GM19025 (cell line): ENCODE data around the gene TMEM171.

Source experiments
- ATAC-seq: cut with Tn5 transposase; IDR thresholded peaks from one replicate; pipeline ENCODE4 v1.9.1; 2021; ENCODE audit warnings: mild to moderate bottlenecking, low read depth, moderate library complexity; ENCODE audit not compliant: unreplicated experiment

TMEM171 gene

DNA sequence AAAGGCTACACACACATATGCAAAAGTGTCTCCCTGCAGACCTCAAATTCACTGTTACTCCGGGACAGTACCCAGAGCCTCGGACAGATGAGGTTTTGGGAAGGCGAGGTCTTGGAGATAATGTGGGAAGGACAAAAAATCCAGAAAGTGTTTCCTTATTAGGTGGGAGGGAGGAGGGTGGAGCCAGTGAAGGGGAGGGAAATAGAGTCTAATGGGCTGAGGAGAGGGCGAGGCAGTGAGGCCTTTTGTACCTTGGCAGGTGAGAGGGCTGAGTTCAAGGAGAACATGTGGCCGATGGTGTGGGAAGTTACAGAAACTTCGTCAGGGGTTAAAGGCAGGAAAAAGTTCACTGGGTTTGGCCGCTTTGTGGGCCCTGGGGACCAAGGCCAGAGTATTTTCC lies 30.5 kb downstream of the TMEM171 start:
- no peak for ATAC-seq

DNA sequence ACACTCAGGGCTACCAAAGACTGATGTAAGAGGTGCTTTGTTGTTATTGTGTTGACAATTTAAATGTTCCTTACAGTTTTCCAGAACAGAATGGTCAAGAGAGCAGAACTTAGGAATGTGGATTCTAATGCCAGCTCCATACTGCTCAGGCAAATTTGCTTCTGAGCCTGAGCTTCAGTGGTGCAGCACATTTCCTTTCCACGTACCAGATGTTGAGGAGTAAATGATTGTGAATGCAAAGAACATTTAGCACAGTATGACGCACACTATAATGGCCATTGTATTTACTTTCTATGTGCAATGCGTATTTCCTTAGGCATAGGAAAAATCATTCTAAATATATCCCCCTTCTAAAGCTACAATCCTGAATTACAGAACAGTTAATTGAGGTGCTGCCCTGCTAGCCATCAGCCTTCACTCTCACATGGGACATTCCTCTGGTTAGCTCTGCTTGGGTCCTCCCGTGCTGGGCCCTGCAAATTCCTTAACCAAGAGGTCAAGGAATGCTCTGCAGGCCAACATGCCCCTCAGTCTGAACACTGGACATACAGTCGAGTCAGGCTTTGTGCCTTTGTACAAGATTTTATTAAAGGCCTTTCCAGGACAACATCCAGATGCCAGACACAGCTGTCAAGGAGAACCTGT lies 31.5 kb downstream of the TMEM171 start:
- ATAC-seq, result no peak

DNA sequence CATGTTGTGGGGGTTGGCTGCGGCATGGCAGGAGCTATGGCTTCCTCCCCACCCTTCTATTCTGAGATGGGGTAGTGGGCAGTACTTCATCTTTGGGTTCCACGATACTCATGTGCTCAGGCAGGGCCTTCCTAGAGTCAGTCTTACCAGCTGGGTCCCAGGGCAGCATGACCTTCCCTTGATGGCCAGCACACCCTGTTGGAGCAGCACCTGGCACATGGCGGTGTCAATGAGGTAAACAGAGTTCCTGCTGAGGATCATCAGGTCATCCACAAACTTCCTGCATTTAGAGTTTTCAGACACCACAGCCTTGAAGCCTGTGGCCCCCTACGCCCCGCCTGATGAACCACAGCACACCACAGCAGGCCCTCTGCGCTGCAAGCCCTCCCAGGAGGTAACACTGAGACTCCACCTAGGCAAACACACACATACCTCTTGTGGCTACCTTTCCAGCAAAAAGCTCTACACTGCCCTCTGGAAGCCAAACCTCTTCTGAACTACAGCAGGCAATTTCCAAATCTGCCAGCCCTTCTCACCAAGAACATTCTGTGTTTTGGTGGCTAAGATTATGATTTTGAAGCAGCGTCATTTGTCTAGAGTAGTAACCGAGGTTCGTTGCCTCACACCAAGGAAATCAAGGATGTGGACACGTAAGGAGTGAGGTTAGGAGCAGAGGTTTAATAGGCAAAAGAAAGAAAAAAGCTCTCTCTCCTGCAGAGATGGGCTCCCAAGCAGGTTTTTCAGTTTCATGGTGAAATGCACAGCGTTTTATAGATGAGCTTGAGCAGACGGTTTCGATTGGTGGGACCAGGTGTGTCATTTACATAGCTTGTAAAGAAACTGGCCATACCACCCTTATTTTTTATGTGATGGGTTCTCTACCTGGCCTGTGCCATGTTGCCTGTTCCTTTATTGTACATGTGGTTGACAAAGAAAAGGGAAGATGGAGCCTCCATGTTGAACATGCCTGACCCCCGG lies 32.3 kb downstream of the TMEM171 start:
- no peak for ATAC-seq

DNA sequence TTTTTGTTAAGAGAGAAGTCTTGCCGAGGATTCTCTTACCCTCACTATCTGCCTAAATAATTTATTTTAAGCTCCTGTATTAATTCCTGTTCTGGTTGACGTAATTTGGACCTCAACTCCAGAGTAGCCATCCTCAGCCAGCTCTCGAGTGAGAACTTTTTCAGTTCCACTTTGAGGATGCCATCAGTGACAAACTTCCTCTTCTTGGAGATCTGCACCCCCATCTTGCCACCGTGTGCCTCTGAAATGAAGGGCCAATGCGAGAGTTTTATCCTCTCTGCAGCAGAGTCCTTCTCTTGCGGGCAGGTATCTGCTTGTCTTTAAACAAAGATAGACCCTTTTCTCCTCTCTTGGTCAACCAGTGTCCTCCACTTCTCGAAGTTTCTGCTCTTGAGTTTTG lies 33.1 kb downstream of the TMEM171 start:
- ATAC-seq, result no peak

DNA sequence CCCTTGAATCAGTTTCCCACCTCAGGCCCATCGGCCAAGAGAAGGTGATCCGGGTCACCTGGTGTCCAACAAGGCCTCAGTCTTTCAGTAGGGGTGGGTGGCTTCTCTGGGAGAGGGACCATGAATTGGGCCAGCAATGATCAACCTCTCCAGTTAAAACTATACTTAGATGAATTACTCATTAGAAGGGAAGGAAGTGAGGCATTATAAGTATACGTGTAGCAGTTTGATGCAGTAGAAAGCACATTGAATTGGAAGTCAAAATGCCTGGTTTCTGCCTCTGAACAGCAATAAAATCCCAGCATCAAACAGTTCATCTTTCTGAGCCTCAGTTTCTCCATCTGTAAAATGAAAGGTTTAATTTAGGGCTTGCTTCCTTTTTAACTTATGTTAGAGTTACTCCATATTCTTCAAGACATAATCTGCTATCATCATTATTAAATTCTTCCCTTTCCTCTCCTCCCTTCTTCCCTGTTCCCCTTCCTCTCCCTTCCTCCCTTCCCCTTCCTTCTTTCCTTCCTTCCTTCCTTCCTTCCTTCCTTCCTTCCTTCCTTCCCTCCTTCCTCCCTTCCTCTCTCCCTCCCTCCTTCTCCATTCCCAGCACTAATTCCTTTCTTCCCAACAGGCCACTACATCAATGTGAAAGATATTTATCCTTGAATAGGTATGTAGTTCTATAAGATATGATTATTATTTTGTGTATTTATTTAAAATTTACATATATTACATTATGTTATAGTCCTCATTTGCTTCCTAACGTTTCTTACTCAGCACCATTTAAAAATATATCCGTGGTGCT lies 34.0 kb downstream of the TMEM171 start:
- no peak for ATAC-seq

DNA sequence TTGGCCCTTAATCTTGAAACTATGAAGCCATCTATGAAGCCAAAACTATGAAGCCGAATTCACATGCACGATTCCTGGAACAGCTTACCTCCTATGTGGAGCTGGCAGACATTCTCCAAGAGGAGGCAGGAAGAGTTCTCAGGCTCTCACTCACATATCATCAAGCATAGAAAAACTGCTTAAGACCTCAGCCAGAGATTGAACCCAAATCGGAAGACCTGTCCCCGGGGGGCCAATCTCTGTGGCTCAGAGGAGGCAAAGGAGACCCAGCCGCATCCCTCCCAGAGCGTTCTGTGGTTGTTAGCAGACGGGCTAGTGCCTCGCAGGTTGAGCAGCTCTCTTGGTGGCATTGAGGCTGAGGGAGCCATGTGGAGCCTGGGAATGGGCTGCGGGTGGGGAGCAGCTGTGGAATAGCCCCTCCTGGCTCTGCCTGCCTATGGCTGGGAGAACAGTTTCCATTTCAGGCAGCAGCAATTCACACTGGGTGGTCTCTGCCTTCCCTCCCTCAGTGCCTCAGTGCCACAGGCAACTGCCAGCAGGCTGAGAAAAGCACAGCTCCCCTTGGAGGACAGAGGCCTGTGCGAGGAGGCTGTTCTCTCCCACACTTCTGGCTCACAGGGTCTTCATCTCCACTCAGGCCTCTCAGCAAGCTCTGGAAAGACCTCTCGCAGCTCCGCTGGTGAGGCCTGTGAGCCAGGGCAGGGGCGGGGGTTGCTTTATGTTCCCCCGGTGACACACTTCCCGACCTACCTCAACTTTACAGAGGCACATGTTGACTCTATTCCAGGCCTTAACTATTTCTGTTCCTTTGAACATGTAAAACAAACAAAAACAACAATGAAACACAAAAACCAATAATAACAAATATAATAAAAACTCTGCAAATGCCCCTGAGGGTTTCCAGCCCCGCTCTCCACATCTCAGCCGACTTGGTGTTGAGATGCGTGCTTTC lies 35.2 kb downstream of the TMEM171 start:
- ATAC-seq, result no peak

DNA sequence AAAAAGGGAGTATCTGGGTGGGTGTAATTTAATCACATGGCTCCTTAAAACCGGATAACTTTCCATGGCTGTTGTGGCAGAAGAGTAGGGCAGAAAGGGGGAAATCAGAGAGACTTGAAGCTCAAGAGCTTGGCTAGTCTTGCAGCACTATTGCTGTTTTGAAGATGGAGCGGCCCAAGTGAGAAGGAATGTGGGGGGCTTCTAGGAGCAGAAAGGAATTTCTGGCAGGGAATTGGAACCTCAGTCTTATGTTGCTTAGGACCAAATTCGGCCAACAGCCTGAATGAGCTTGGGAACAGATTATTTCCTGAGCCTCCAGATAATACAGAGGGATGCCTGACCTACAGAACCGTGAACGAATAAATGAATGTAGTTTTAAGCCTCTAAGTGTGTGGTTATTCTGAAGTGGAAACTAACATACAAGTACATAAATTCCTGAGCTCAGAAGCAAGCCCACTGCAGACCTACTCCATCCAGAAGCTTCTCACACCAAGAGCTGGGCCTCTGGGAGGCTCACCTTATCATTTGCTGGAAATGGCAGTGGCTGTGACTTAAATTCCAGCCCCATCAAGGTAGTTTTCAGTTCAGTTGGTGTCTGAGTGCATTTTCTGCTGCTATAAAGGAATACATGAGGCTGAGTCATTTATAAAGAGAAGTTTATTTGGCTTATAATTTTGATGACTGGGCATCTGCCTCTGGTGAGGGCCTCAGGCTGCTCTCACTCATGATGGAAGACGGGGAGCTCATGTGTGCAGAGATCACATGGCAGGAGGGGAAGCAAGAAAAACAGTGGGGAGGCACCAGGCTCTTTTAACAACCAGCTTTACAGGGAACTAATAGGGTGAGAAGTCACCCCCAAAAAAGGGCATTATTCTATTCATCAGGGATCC lies 37.3 kb downstream of the TMEM171 start:
- ATAC-seq, result no peak

DNA sequence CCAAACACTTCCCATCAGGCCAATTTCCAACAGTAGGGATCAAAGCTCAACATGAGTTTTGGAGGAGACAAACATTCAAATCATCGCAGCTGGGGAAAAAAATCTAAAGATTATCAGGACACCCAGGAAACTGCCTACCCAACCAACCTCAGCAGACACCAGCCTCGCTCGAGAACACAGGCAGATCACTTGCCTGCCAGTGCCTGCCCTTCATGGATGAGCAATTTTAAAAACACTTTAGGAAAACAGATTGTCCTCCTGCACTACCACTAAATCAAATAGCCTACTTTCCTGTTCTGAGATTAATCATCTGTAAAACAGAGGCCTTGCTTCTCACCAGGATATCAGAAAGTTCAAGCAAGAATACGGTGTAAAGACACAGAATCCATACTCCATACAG lies 37.9 kb downstream of the TMEM171 start:
- no peak for ATAC-seq

DNA sequence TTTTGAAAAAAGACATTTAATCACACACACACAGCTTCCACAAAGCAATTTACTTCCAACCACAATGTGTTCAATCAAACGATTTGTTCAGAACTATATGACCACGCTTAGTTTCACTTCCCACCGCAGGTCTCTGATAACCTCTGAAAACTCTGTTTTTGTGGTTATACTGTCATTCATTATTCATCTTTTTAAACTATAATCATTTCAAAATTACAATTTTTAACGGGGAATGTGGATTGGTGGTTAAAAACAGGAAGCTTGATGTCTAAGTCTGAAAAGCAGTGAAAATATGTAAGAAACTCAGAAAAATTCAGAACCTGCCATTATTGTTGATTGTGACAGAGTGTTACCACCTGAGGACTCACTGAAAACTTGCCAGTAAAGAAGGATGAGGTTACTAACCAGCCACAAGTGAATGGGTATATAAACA lies 39.9 kb downstream of the TMEM171 start:
- no peak for ATAC-seq

DNA sequence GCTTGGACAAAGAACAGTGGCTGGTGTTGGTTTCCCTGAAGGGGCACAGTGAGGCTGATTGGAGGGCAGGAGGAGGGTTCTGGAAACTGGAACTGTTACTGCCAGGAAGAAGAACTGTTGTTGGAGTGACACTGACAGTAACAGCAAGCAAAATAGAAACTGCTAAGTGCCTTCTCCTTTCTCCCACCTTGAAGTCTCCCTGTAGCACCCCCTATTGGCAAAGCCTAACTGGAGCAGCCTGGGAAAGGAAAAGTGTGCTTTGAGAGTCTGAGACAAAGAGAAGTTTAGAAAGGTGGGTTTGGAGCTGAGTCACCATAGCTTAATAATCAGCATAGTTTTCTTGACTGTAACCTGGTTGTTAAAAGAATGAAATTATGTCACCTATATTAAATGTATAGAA lies 50.1 kb downstream of the TMEM171 start:
- no peak for ATAC-seq

DNA sequence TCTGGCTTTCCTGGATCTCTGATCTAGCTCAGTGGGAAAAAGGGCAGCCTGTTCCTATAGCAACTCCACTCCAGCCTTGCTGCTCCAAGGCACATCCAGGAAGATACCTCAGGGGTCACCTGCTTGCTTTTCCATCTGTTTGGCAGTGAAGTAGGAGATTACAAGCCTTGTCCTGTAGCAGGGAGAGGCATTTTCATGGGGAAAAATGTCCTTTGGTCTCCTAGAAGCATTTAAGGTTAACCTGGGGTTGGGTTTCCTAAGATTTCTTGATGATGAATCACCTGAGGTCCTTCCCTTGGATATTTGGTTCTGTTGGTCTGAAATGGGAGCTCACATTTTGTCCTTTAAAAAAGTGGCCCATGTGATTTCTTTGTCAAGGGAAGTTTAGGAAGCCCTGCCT lies 51.1 kb downstream of the TMEM171 start:
- no peak for ATAC-seq

DNA sequence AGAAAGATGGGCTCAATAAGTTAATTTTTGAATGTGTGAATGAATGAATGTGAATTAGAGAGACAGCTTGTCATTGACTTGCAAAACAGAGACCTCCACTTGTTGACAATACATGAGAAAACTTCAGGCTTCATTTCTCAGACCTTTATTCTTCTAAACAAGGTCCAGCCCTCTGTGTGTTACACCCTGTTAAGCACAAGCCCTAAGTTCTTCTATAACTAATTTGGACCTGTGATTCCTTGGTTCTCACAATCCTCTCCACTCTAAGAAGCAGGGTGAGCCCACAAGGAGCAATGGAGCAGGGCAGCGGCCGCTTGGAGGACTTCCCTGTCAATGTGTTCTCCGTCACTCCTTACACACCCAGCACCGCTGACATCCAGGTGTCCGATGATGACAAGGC lies 52.6 kb downstream of the TMEM171 start, which contains the start of gene TMEM174:
TMEM174 (plus strand) TSS at position 243 of the 400 bp plus-strand sequence; CDS start at position 294, 51 bp downstream.
- no peak for ATAC-seq

DNA sequence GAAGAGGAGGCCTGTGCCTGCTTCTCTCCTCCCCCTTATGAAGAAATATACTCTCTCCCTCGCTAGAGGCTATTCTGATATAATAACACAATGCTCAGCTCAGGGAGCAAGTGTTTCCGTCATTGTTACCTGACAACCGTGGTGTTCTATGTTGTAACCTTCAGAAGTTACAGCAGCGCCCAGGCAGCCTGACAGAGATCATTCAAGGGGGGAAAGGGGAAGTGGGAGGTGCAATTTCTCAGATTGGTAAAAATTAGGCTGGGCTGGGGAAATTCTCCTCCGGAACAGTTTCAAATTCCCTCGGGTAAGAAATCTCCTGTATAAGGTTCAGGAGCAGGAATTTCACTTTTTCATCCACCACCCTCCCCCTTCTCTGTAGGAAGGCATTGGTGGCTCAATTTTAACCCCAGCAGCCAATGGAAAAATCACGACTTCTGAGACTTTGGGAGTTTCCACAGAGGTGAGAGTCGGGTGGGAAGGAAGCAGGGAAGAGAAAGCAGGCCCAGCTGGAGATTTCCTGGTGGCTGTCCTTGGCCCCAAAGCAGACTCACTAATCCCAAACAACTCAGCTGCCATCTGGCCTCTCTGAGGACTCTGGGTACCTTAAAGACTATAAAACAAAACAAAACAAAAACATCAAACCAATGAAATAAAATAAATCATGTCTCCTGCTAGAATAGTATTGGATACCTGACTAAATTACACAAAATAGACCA lies 53.9 kb downstream of the TMEM171 start:
- no peak for ATAC-seq

DNA sequence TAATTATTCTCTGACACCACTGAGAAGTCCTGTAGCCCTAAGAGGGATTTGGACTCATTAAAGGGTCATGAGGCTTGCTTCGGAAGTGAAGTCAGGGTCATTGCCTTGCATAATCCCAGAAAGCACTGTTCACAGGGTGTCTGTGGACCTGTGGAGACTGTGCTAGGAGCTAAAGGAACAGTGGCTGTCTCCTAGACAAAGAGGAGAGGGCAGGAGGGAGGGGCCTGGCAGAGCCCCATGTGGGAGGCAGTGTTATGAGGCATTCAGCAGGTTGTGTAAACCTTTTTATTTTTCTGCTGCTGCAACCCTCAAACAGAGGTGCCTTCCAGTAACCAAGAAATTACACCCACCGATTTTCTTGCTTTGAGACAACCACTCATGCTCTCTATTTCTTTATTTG lies 55.9 kb downstream of the TMEM171 start:
- no peak for ATAC-seq

DNA sequence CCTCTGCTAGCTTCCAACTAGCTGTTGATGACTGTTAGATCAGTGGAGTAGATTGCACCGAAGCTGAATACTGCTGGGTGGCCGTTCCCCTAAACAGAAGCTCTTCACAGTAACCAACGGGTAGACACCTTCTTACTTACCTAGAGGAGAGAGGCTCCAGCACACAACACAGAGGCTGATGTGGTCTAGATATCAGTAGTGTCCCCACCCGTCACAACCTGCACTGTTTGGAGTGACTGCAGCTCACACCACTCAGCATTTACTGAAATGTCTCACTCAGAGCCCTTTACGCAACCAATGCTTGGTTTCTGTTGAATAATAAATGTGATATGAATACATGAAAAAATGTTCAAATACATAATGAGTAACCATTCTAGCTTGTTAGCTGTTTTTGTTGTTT lies 57.9 kb downstream of the TMEM171 start:
- ATAC-seq, result no peak

DNA sequence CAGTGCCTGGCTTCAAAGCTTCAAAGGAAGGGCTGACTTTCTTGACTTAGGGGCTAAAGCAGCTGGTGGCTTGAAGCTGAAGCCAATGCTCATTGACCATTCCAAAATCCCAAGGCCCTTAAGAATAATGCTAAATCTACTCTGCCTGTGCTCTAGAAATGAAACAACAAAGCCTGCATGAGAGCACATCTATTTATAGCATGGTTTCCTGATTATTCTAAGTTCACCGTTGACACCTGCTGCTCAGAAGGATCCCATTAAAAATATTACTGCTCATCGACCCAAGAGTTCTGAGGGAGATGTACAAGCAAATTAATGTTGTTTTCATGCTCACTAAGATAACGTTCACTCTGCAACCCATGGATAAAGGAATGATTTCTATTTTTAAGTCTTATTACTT lies 59.4 kb downstream of the TMEM171 start:
- no peak for ATAC-seq

DNA sequence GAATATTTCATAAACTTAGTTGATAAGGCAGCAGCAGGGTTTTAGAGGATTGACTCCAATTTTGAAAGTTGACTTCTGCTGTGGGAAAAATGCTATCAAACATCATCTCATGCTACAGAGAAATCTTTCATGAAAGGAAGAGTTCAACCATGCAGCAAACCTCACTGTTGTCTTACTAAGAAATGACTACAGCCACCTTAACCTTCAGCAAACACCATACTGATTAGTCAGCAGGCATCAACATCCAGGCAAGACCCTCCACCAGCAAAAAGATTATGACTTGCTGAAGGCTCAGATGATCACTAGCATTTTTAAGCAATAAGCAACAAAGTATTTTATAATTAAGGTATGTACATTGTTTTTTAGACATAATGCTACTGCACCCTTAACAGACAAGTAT lies 60.2 kb downstream of the TMEM171 start:
- no peak for ATAC-seq
